Measurements from ENCODE around the gene OCA2. TPM values are rescaled to one million over a fixed set of nuclear protein-coding genes. Genes with fewer than 3 reads are reported as not detected.

Gene OCA2
- polyA plus RNA-seq, 1 donor (not counting 4 experiments of a cell fraction or from before 2014, with no cell fraction given) = 0.05 TPM

- TF ChIP-seq, protein P1, sequence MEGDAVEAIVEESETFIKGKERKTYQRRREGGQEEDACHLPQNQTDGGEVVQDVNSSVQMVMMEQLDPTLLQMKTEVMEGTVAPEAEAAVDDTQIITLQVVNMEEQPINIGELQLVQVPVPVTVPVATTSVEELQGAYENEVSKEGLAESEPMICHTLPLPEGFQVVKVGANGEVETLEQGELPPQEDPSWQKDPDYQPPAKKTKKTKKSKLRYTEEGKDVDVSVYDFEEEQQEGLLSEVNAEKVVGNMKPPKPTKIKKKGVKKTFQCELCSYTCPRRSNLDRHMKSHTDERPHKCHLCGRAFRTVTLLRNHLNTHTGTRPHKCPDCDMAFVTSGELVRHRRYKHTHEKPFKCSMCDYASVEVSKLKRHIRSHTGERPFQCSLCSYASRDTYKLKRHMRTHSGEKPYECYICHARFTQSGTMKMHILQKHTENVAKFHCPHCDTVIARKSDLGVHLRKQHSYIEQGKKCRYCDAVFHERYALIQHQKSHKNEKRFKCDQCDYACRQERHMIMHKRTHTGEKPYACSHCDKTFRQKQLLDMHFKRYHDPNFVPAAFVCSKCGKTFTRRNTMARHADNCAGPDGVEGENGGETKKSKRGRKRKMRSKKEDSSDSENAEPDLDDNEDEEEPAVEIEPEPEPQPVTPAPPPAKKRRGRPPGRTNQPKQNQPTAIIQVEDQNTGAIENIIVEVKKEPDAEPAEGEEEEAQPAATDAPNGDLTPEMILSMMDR (optimal IDR thresholded peaks at IDR 0.05 in 1 of 3, IDR thresholded peaks at IDR 0.05 in 1 of 3, conservative IDR thresholded peaks at IDR 0.05 in 1 of 3; ENCODE audit: extremely low read depth in 1 of 3, insufficient read depth in 2 of 3, low read length in 3 of 3) = no peak
- TF ChIP-seq EZH2 (IDR thresholded peaks at IDR 0.05; ENCODE audit: low read length) = no peak
Measured at GRCh38 chr15:27878841-27879240, 220.3 kb downstream of the OCA2 start.

GRCh38 chr15:27873828-27874227 is 225.3 kb downstream of the OCA2 start:
- dilution Hi-C loops (cut with MboI; ENCODE audit: extremely low pct_ligation_motif_present, low sequenced_read_pairs) = no loop called here
- no peak for FAIRE-seq
- TF ChIP-seq EZH2 (IDR thresholded peaks at IDR 0.05; ENCODE audit: low read length) = no peak
- TF ChIP-seq, protein P1 (optimal IDR thresholded peaks at IDR 0.05 in 1 of 3, IDR thresholded peaks at IDR 0.05 in 1 of 3, conservative IDR thresholded peaks at IDR 0.05 in 1 of 3; ENCODE audit: extremely low read depth in 1 of 3, insufficient read depth in 2 of 3, low read length in 3 of 3) = no peak

More at GRCh38 chr15:27878841-27879240, 220.3 kb downstream of the OCA2 start:
- Histone ChIP-seq H3K27me3 (ENCODE audit: control insufficient read depth, extremely low read depth, insufficient read depth, low read length) (no peaks in the 10 kb centered on the region), H3K27ac (ENCODE audit: control insufficient read depth, insufficient read depth, low read length) (no peak overlapping the region), H3K4me1 (ENCODE audit: control insufficient read depth, extremely low read depth, insufficient read depth, low read length) (peaks cover 5% of the 10 kb centered on the region), H4K20me1 (ENCODE audit: control insufficient read depth, extremely low read depth, insufficient read depth, low read length) (no peaks in the 10 kb centered on the region), H3K79me2 (ENCODE audit: control insufficient read depth, insufficient read depth, low read length) (no peaks in the 10 kb centered on the region), H3K36me3 (ENCODE audit: control insufficient read depth in 2 of 2, extremely low read depth in 1 of 2, insufficient read depth in 2 of 2, low read length in 2 of 2) (no peaks in the 10 kb centered on the region), H3K9me1 (ENCODE audit: control insufficient read depth, extremely low read depth, insufficient read depth, low read length) (no peaks in the 10 kb centered on the region), H3K9me3 (ENCODE audit: control insufficient read depth, low read depth, low read length) (no peaks in the 10 kb centered on the region), H3K9ac (ENCODE audit: control insufficient read depth, extremely low read depth, insufficient read depth, low read length) (no peak overlapping the region), H3K4me3 (ENCODE audit: control insufficient read depth in 2 of 3, extremely low read depth in 1 of 3, insufficient read depth in 2 of 3, low read depth in 1 of 3, low read length in 3 of 3) (no peak overlapping the region), H2AFZ (ENCODE audit: control insufficient read depth, low read length) (no peak overlapping the region), H3K4me2 (ENCODE audit: control insufficient read depth, extremely low read depth, insufficient read depth, low read depth, low read length) (peak overlapping the region; percentile 19)
- dilution Hi-C loops (cut with MboI; ENCODE audit: extremely low pct_ligation_motif_present, low sequenced_read_pairs) = no loop called here
- DNase-seq (ENCODE audit: low read depth, low spot score) (no peak), FAIRE-seq (peak; percentile 93)

More at GRCh38 chr15:27873828-27874227, 225.3 kb downstream of the OCA2 start:
- Histone ChIP-seq H3K4me3 (ENCODE audit: control insufficient read depth in 2 of 3, extremely low read depth in 1 of 3, insufficient read depth in 2 of 3, low read depth in 1 of 3, low read length in 3 of 3) (no peak overlapping the region), H3K79me2 (ENCODE audit: control insufficient read depth, insufficient read depth, low read length) (no peaks in the 10 kb centered on the region), H3K4me1 (ENCODE audit: control insufficient read depth, extremely low read depth, insufficient read depth, low read length) (peaks cover 6% of the 10 kb centered on the region), H3K9me3 (ENCODE audit: control insufficient read depth, low read depth, low read length) (no peaks in the 10 kb centered on the region), H3K36me3 (ENCODE audit: control insufficient read depth in 2 of 2, extremely low read depth in 1 of 2, insufficient read depth in 2 of 2, low read length in 2 of 2) (no peaks in the 10 kb centered on the region), H3K27me3 (ENCODE audit: control insufficient read depth, extremely low read depth, insufficient read depth, low read length) (no peaks in the 10 kb centered on the region), H3K4me2 (ENCODE audit: control insufficient read depth, extremely low read depth, insufficient read depth, low read depth, low read length) (no peak overlapping the region), H2AFZ (ENCODE audit: control insufficient read depth, low read length) (no peak overlapping the region), H3K27ac (ENCODE audit: control insufficient read depth, insufficient read depth, low read length) (no peak overlapping the region), H3K9ac (ENCODE audit: control insufficient read depth, extremely low read depth, insufficient read depth, low read length) (no peak overlapping the region), H4K20me1 (ENCODE audit: control insufficient read depth, extremely low read depth, insufficient read depth, low read length) (no peaks in the 10 kb centered on the region), H3K9me1 (ENCODE audit: control insufficient read depth, extremely low read depth, insufficient read depth, low read length) (no peaks in the 10 kb centered on the region)
- DNase-seq (ENCODE audit: low read depth, low spot score) = no peak
